Liver (tissue), 9 donors: ENCODE measurements around the gene NBPF14. TPM values are rescaled to one million over a fixed set of nuclear protein-coding genes. Genes with fewer than 3 reads are reported as not detected.
"Not testable (repeated sequence)": the region's sequence is repeated elsewhere in the genome, so short reads cannot be mapped to it uniquely, and the experiment has no call there.

ENCODE experiments used
- DNase-seq: peaks from one replicate; pipeline ENCODE4 v3.0.0-alpha.2; 2017; ENCODE audit warnings: low spot score
- H3K27ac ChIP-seq, 2 donors: one replicate each; pipeline ENCODE4 v1.7.0; 2013; ENCODE audit warnings: inconsistent platforms in 2 of 2, low read length in 2 of 2, control low read depth in 1 of 2, low read depth in 1 of 2, mild to moderate bottlenecking in 1 of 2
- H3K27me3 ChIP-seq, 4 donors: one replicate each; pipeline versions ENCODE4 v1.6.1 to v1.7.0; 2013; ENCODE audit warnings: low read length in 3 of 4, inconsistent platforms in 1 of 4, mild to moderate bottlenecking in 1 of 4, moderate library complexity in 1 of 4; ENCODE audit not compliant: control insufficient read depth in 4 of 4, insufficient read depth in 4 of 4
- H3K36me3 ChIP-seq, 4 donors: one replicate each; pipeline versions ENCODE4 v1.6.1 to v1.7.0; 2013; ENCODE audit warnings: low read length in 3 of 4, mild to moderate bottlenecking in 3 of 4, low read depth in 1 of 4, moderate library complexity in 1 of 4; ENCODE audit not compliant: control insufficient read depth in 4 of 4, insufficient read depth in 3 of 4
- H3K4me1 ChIP-seq, 4 donors: one replicate each; pipeline versions ENCODE4 v1.6.1 to v1.7.0; 2013; ENCODE audit warnings: low read length in 3 of 4, mild to moderate bottlenecking in 3 of 4, moderate library complexity in 1 of 4; ENCODE audit not compliant: control insufficient read depth in 4 of 4, insufficient read depth in 4 of 4
- H3K4me3 ChIP-seq, 3 donors: one replicate each; pipeline versions ENCODE4 v1.6.1 to v1.7.0; 2013; ENCODE audit warnings: low read length in 3 of 3, control low read depth in 1 of 3, low read depth in 1 of 3, mild to moderate bottlenecking in 1 of 3
- H3K9ac ChIP-seq, 2 donors: one replicate each; pipeline ENCODE4 v1.7.0; 2013; ENCODE audit warnings: low read length in 2 of 2, mild to moderate bottlenecking in 2 of 2, moderate library complexity in 2 of 2, control low read depth in 1 of 2, low read depth in 1 of 2
- H3K9me3 ChIP-seq, 4 donors: one replicate each; pipeline versions ENCODE4 v1.6.1 to v1.7.0; 2013; ENCODE audit warnings: low read length in 3 of 4; ENCODE audit not compliant: control insufficient read depth in 4 of 4
- WGBS: extraction: QIAGEN DNeasy Blood & Tissue Kit; methylation state at CpG from one replicate; pipeline ENCODE4 v1.1.7; 2013; 5-methylcytosine and 5-hydroxymethylcytosine counted together
- polyA plus RNA-seq, 2 donors: library from polyadenylated mRNA; stranded (reverse) in 1 of 2; unstranded in 1 of 2; fragments of 200-250 nt in 1 of 2; fragments of >200 nt in 1 of 2; fragmentation: Nextera tagmentation in 1 of 2; extraction: Ambion mirVana in 1 of 2; gene quantifications; one replicate each; pipeline versions ENCODE4 v1.2.1 to v1.2.3, GENCODE V29; 2013 to 2015
- total RNA-seq, 2 donors: library from RNA; depleted of rRNA; stranded (reverse); fragments of >200 nt; gene quantifications; one replicate each; pipeline ENCODE4 v1.2.3, GENCODE V29; 2014
- donor health status: healthy.
- donor health status: healthy.
- donor health status: healthy.
- donor health status: healthy.
- donor health status: healthy.

The NBPF14 gene
- total RNA-seq: 10 to 100 TPM; 10.7 to 15.0 TPM
- polyA plus RNA-seq: 10 to 100 TPM in 1 of 2 donors, 1 to 10 TPM in 1; 4.8 to 27.0 TPM

- no CpG with 5 or more reads among the region's 5 CpGs for WGBS
Observed at GRCh38 chr1:148595911-148596310, at the start of gene NBPF14. Gene NBPF14 (minus strand): TSS chr1:148596011. CDS start chr1:148595717, 294 bp downstream.

GRCh38 chr1:148625451-148625850 is 29.6 kb upstream of the NBPF14 start:
- not testable (repeated sequence) for H3K4me1 ChIP-seq, H3K9ac ChIP-seq, H3K27me3 ChIP-seq, H3K4me3 ChIP-seq, H3K36me3 ChIP-seq, H3K9me3 ChIP-seq, H3K27ac ChIP-seq, DNase-seq
- WGBS: no CpG with 5 or more reads among the region's 6 CpGs

More at GRCh38 chr1:148595911-148596310, at the start of gene NBPF14:
- H3K4me1 ChIP-seq, H3K9me3 ChIP-seq, H3K9ac ChIP-seq, H3K36me3 ChIP-seq, H3K4me3 ChIP-seq, DNase-seq, H3K27ac ChIP-seq, H3K27me3 ChIP-seq: not testable (repeated sequence)

- not testable (repeated sequence) for H3K27ac ChIP-seq, DNase-seq, H3K9me3 ChIP-seq, H3K9ac ChIP-seq, H3K4me3 ChIP-seq, H3K4me1 ChIP-seq, H3K27me3 ChIP-seq, H3K36me3 ChIP-seq
- WGBS: no CpG with 5 or more reads among the region's 1 CpG
Observed at GRCh38 chr1:148618216-148618615, 22.4 kb upstream of the NBPF14 start.

GRCh38 chr1:148605266-148605665 is 9.5 kb upstream of the NBPF14 start:
- not testable (repeated sequence) for H3K4me1 ChIP-seq, DNase-seq, H3K9ac ChIP-seq, H3K27me3 ChIP-seq, H3K9me3 ChIP-seq, H3K4me3 ChIP-seq, H3K36me3 ChIP-seq, H3K27ac ChIP-seq
- WGBS: 17% methylated on average over 1 of the region's 2 CpGs

- 12% methylated on average over 1 of the region's 5 CpGs for whole genome bisulfite sequencing
- DNase-seq, H3K9ac ChIP-seq, H3K27me3 ChIP-seq, H3K36me3 ChIP-seq, H3K4me1 ChIP-seq, H3K4me3 ChIP-seq, H3K9me3 ChIP-seq, H3K27ac ChIP-seq: not testable (repeated sequence)
Observed at GRCh38 chr1:148595360-148595759, 451 bp downstream of the NBPF14 start.

- DNase-seq, H3K9me3 ChIP-seq, H3K9ac ChIP-seq, H3K27ac ChIP-seq, H3K27me3 ChIP-seq, H3K4me3 ChIP-seq, H3K4me1 ChIP-seq, H3K36me3 ChIP-seq: not testable (repeated sequence)
- WGBS: 86% methylated on average over 3 of the region's 5 CpGs
Observed at GRCh38 chr1:148591098-148591497, 4.7 kb downstream of the NBPF14 start.

GRCh38 chr1:148532158-148532557 is 63.7 kb downstream of the NBPF14 start:
- not testable (repeated sequence) for H3K9ac ChIP-seq, H3K4me1 ChIP-seq, H3K4me3 ChIP-seq, H3K27me3 ChIP-seq, DNase-seq, H3K9me3 ChIP-seq, H3K27ac ChIP-seq, H3K36me3 ChIP-seq
- WGBS: 80% methylated on average over 3 of the region's 4 CpGs

- DNase-seq, H3K4me3 ChIP-seq, H3K27me3 ChIP-seq: not testable (repeated sequence)
Observed at GRCh38 chr1:148529101-148529567, 66.7 kb downstream of the NBPF14 start.

GRCh38 chr1:148528591-148528990 is 67.2 kb downstream of the NBPF14 start:
- not testable (repeated sequence) for H3K4me3 ChIP-seq

More at GRCh38 chr1:148529101-148529567, 66.7 kb downstream of the NBPF14 start:
- not testable (repeated sequence) for H3K36me3 ChIP-seq, H3K9me3 ChIP-seq, H3K27ac ChIP-seq, H3K9ac ChIP-seq, H3K4me1 ChIP-seq
- WGBS: 5% methylated on average over 22 of the region's 25 CpGs

More at GRCh38 chr1:148528591-148528990, 67.2 kb downstream of the NBPF14 start:
- H3K27ac ChIP-seq, DNase-seq, H3K4me1 ChIP-seq, H3K36me3 ChIP-seq, H3K9ac ChIP-seq, H3K9me3 ChIP-seq, H3K27me3 ChIP-seq: not testable (repeated sequence)
- under 1% methylated on average over 5 of the region's 24 CpGs for WGBS
